Activated naive CD8-positive, alpha-beta T cell treated with anti-CD3 and anti-CD28 coated beads, Interleukin-2, amount 50 U/mL, for 16 hours (primary cell): Measurements from ENCODE around the gene DNAJA3.
"Not testable (repeated sequence)": the region's sequence is repeated elsewhere in the genome, so short reads cannot be mapped to it uniquely, and the experiment has no call there.

ENCODE experiments used
- DNase-seq: peaks from one replicate; pipeline ENCODE4 v3.0.0-alpha.2; 2020; ENCODE audit warnings: low read depth, low spot score

DNAJA3 gene

GRCh38 chr16:4387781-4388180, 37.9 kb upstream of the DNAJA3 start:
- DNase-seq = no peak

GRCh38 chr16:4388271-4389021, 37.2 kb upstream of the DNAJA3 start:
- no peak for DNase-seq

GRCh38 chr16:4389051-4389955, 36.4 kb upstream of the DNAJA3 start:
- DNase-seq = no peak

- no peak for DNase-seq
These were observed 35.1 kb upstream of the DNAJA3 start for GRCh38 chr16:4390266-4391260.

GRCh38 chr16:4391631-4392381, 33.9 kb upstream of the DNAJA3 start:
- no peak for DNase-seq

GRCh38 chr16:4392382-4393239, 33.1 kb upstream of the DNAJA3 start:
- no peak for DNase-seq

GRCh38 chr16:4393240-4393600, 32.4 kb upstream of the DNAJA3 start:
- no peak for DNase-seq

GRCh38 chr16:4393850-4394249, 31.8 kb upstream of the DNAJA3 start:
- not testable (repeated sequence) for DNase-seq

GRCh38 chr16:4395055-4395726, 30.5 kb upstream of the DNAJA3 start:
- DNase-seq = no peak

- DNase-seq = no peak
These were observed 26.5 kb upstream of the DNAJA3 start for GRCh38 chr16:4399001-4399730.

GRCh38 chr16:4401094-4401501, 24.6 kb upstream of the DNAJA3 start:
- DNase-seq = no peak

- DNase-seq = no peak
These were observed 24.2 kb upstream of the DNAJA3 start for GRCh38 chr16:4401510-4401909.

- peak; percentile 29 for DNase-seq
These were observed 23.1 kb upstream of the DNAJA3 start for GRCh38 chr16:4402439-4403132.

- DNase-seq = no peak
These were observed 22.3 kb upstream of the DNAJA3 start for GRCh38 chr16:4403133-4403949.

GRCh38 chr16:4404247-4404966, 21.3 kb upstream of the DNAJA3 start:
- no peak for DNase-seq

- DNase-seq = no peak
These were observed 20.5 kb upstream of the DNAJA3 start for GRCh38 chr16:4404967-4405696.
